Measurements from ENCODE around the gene TWF2.

- TF ChIP-seq KDM5B (CRISPR knock-in tag; IDR thresholded peaks at IDR 0.05; ENCODE audit: borderline replicate concordance) (no peak), U2AF2 (IDR thresholded peaks at IDR 0.05; ENCODE audit: low read depth, low read length) (no peak)
These were observed 17.7 kb upstream of the TWF2 start for GRCh38 chr3:52256622-52257021.
